Keratinocyte (primary cell): Measurements from ENCODE around the gene CPT1B.

ENCODE experiments used
- CTCF ChIP-seq, 3 experiments: IDR thresholded peaks in 1 of 3; conservative IDR thresholded peaks in 1 of 3; optimal IDR thresholded peaks in 1 of 3; 2 replicates in 2 of 3; 3 replicates in 1 of 3; pipeline versions ENCODE3 to v1.5.1; 2011; ENCODE audit warnings: low read length in 3 of 3, mild to moderate bottlenecking in 3 of 3, moderate library complexity in 2 of 3, control low read depth in 1 of 3, inconsistent platforms in 1 of 3; ENCODE audit not compliant: insufficient read depth in 2 of 3; ENCODE audit errors: extremely low read depth in 1 of 3
- EZH2 ChIP-seq: IDR thresholded peaks from one replicate; pipeline ENCODE4 v1.6.1; 2012; ENCODE audit warnings: inconsistent platforms, mild to moderate bottlenecking, low read length, moderate library complexity

- TF ChIP-seq CTCF (optimal IDR thresholded peaks at IDR 0.05 in 1 of 3, IDR thresholded peaks at IDR 0.05 in 1 of 3, conservative IDR thresholded peaks at IDR 0.05 in 1 of 3; ENCODE audit: extremely low read depth in 1 of 3, insufficient read depth in 2 of 3, low read length in 3 of 3) (no peak), EZH2 (no peak)
Measured at GRCh38 chr22:50537765-50538164, 40.5 kb downstream of the CPT1B start.
